HuH-7.5 (cell line): ENCODE data around the gene ATP6V1G2.
A peak's percentile ranks its signal among the peaks of the same experiment; 100 is the strongest.

ENCODE experiments used
- DNase-seq: peaks from one replicate; pipeline ENCODE4 v3.0.0; 2011; ENCODE audit warnings: low spot score

The ATP6V1G2 gene

DNA sequence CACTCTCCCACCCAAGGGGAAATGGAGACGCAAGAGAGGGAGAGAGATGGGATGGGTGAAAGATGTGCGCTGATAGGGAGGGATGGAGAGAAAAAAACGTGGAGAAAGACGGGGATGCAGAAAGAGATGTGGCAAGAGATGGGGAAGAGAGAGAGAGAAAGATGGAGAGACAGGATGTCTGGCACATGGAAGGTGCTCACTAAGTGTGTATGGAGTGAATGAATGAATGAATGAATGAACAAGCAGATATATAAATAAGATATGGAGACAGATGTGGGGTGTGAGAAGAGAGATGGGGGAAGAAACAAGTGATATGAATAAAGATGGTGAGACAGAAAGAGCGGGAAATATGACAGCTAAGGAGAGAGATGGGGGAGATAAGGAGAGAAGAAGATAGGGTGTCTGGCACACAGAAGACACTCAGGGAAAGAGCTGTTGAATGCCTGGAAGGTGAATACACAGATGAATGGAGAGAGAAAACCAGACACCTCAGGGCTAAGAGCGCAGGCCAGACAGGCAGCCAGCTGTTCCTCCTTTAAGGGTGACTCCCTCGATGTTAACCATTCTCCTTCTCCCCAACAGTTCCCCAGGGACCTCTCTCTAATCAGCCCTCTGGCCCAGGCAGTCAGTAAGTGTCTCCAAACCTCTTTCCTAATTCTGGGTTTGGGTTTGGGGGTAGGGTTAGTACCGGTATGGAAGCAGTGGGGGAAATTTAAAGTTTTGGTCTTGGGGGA lies 29.7 kb upstream of the ATP6V1G2 start:
- no peak for DNase-seq

DNA sequence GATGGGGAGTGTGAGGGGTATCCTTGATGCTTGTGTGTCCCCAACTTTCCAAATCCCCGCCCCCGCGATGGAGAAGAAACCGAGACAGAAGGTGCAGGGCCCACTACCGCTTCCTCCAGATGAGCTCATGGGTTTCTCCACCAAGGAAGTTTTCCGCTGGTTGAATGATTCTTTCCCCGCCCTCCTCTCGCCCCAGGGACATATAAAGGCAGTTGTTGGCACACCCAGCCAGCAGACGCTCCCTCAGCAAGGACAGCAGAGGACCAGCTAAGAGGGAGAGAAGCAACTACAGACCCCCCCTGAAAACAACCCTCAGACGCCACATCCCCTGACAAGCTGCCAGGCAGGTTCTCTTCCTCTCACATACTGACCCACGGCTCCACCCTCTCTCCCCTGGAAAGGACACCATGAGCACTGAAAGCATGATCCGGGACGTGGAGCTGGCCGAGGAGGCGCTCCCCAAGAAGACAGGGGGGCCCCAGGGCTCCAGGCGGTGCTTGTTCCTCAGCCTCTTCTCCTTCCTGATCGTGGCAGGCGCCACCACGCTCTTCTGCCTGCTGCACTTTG lies 29.0 kb upstream of the ATP6V1G2 start, which contains the start of gene TNF:
Gene TNF (plus strand): TSS at position 231 of the 567 bp plus-strand sequence. CDS start 177 bp downstream, at position 408.
- DNase-seq, result no peak

DNA sequence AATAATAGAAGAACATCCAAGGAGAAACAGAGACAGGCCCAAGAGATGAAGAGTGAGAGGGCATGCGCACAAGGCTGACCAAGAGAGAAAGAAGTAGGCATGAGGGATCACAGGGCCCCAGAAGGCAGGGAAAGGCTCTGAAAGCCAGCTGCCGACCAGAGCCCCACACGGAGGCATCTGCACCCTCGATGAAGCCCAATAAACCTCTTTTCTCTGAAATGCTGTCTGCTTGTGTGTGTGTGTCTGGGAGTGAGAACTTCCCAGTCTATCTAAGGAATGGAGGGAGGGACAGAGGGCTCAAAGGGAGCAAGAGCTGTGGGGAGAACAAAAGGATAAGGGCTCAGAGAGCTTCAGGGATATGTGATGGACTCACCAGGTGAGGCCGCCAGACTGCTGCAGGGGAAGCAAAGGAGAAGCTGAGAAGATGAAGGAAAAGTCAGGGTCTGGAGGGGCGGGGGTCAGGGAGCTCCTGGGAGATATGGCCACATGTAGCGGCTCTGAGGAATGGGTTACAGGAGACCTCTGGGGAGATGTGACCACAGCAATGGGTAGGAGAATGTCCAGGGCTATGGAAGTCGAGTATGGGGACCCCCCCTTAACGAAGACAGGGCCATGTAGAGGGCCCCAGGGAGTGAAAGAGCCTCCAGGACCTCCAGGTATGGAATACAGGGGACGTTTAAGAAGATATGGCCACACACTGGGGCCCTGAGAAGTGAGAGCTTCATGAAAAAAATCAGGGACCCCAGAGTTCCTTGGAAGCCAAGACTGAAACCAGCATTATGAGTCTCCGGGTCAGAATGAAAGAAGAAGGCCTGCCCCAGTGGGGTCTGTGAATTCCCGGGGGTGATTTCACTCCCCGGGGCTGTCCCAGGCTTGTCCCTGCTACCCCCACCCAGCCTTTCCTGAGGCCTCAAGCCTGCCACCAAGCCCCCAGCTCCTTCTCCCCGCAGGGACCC lies 28.0 kb upstream of the ATP6V1G2 start:
- no peak for DNase-seq

DNA sequence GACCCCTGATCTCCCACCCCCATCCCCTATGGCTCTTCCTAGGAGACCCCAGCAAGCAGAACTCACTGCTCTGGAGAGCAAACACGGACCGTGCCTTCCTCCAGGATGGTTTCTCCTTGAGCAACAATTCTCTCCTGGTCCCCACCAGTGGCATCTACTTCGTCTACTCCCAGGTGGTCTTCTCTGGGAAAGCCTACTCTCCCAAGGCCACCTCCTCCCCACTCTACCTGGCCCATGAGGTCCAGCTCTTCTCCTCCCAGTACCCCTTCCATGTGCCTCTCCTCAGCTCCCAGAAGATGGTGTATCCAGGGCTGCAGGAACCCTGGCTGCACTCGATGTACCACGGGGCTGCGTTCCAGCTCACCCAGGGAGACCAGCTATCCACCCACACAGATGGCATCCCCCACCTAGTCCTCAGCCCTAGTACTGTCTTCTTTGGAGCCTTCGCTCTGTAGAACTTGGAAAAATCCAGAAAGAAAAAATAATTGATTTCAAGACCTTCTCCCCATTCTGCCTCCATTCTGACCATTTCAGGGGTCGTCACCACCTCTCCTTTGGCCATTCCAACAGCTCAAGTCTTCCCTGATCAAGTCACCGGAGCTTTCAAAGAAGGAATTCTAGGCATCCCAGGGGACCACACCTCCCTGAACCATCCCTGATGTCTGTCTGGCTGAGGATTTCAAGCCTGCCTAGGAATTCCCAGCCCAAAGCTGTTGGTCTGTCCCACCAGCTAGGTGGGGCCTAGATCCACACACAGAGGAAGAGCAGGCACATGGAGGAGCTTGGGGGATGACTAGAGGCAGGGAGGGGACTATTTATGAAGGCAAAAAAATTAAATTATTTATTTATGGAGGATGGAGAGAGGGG lies 27.1 kb upstream of the ATP6V1G2 start:
- DNase-seq, result no peak

DNA sequence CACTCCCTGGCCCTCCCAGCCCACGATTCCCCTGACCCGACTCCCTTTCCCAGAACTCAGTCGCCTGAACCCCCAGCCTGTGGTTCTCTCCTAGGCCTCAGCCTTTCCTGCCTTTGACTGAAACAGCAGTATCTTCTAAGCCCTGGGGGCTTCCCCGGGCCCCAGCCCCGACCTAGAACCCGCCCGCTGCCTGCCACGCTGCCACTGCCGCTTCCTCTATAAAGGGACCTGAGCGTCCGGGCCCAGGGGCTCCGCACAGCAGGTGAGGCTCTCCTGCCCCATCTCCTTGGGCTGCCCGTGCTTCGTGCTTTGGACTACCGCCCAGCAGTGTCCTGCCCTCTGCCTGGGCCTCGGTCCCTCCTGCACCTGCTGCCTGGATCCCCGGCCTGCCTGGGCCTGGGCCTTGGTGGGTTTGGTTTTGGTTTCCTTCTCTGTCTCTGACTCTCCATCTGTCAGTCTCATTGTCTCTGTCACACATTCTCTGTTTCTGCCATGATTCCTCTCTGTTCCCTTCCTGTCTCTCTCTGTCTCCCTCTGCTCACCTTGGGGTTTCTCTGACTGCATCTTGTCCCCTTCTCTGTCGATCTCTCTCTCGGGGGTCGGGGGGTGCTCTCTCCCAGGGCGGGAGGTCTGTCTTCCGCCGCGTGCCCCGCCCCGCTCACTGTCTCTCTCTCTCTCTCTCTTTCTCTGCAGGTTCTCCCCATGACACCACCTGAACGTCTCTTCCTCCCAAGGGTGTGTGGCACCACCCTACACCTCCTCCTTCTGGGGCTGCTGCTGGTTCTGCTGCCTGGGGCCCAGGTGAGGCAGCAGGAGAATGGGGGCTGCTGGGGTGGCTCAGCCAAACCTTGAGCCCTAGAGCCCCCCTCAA lies 25.9 kb upstream of the ATP6V1G2 start, which contains the start of gene LTA:
Gene LTA (plus strand): TSS at position 249 of the 871 bp plus-strand sequence. CDS start 454 bp downstream, at position 703.
- no peak for DNase-seq

DNA sequence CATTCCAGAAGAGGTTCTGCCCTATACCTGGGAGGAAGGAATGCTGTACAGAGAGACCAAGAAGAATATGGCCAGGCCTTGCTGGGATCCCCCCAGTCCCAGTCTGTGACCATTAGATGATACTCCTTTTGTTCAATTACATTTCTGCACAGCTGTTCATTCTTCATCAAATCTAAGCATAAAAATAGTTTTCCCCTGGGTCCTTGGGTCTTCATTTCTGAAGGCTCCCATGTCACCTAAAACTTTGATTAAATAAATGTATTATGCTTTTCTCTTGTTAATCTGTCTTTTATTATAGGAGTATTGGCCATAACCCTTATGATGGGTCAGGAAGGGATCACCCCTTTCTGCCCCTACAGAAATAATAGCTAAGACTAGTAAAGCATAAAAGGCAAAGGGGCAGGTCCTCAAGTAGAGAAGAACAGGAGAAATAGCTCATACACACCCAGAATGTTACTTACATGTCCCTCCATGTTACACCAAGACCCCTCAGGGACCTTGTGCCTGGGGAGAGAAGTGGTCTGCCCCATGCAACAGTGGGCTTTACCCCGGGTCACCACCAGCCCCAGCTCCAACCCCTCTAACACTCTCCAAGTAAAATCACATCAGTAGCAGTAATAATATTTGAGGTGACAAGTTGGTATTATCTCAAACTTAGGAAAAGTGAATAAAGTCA lies 23.6 kb upstream of the ATP6V1G2 start:
- no peak for DNase-seq

DNA sequence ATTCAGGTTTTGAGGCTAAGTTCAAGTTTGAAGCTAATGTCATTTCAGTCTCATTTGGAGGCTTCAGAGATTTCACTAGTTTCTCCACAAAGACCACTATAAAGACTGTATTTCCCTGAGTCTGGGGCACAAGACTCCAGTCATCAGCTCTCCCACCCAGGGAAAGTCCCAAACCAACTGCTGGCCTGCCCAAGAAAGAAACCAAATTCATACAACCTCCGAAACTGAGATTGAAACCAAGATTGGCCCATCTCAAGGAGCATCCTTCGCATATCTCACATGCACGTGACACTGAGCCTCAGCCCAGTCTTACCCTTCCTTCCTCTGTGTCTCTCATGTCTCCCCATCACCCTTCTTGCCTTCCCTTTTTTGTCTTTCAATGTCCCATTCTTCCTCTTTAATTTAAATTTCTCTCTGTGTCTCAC lies 22.1 kb upstream of the ATP6V1G2 start:
- DNase-seq, result no peak

DNA sequence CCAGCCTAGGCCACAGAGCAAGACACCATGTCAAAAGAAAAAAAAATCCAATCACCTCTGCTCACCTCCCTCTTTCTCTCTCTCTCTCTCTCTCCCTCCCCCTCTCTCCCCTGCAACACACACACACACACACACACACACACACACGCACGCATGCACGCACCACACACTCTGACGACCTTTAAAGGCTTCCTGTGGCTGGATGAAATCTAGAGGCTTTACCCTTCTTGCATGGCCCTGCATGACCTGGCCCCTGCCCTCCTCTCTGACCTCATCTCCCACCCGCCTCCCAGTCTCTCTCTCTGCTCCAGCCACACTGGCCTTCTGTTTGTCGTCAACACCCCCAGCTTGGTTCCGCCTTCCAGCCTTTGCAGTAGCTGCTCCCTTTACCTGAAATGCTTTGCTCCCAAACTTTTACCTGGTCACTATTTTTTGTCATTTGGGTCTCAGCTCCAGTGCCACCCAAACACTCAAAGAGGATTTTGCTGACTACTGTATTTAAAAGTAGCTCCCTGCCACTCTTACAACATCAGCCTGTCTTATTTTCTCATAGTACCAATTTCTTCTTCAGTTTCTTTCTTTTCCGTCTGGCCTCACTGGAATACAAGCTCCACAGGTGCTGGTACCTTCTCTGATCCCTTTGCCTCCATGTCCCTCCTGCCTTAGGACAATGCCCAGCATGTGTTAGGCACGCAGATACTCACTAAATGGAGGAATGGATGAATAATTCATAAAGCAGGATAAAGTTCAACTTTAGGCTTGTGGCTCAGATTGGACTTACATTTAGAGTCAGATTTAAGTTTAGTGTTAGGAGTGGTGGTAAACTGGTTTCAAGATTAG lies 21.3 kb upstream of the ATP6V1G2 start:
- no peak for DNase-seq

DNA sequence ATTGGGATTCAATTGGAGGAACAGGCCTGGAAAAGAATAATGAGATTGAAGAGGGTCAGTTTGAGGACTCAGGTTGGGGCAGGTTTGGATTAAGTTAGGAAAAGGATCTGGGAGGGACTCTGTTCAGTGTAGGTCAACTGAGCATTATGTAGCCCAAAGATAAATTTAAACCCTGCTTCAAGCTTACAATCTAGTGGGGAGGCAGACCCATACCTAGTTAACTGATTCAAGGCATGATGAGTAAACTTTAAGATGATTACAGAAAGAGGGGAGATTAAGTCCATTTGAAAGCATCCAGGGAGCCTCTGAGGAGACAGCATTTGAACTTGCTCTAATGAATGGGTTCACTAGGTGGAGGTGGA lies 14.3 kb upstream of the ATP6V1G2 start:
- no peak for DNase-seq

DNA sequence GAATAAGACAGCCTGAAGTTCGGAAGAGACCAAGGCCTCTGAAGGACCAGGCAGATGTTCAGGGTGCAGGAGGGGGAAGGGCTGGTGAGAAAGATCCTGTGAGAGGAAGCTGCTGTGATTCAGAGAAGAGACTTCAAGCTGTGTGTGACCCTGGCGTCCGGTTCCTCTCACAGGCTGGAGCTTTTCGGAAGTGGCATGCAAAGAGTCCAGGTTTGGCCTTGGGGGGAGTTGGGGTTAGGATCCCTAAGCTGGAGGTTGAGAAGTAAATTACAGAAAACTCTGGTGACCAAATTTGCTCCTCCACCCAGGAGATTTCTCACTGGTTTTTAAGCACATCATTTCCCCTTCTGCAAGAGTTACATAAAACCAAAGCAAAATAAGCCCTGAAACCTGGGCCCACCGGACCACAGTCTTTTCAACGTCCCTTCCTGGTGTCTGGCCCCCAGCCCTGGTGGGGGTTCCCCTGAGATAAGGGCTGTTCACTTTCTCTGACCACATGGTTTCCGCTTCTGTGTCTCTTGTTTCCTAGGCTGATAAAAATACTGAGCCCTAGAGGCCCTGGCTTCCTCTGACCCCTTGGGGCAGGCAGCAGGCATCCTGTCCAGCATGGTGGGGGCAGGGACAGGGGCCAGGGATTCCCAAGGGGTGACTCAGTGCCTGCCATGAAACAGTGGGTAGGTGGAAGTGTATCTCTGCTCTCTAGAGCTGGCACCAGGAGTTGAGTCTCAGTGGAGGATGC lies 13.7 kb upstream of the ATP6V1G2 start:
- no peak for DNase-seq

DNA sequence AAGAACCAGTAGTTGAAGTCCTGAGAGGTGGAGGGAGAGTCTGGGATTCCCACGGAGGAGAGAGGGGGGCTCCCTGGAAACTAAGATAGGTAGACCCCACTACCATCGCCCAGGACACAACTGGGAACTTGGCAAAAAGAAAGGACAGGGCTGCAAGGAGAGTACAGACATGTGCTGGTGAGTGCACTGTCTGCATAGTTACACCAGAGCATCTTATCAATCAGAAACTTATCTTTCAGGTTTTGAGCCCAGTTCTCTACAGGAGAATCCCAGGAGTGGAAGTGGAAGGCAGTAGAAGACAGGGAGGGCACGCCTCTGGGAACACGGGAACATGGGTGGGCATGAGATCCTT lies 13.2 kb upstream of the ATP6V1G2 start:
- DNase-seq, result no peak

DNA sequence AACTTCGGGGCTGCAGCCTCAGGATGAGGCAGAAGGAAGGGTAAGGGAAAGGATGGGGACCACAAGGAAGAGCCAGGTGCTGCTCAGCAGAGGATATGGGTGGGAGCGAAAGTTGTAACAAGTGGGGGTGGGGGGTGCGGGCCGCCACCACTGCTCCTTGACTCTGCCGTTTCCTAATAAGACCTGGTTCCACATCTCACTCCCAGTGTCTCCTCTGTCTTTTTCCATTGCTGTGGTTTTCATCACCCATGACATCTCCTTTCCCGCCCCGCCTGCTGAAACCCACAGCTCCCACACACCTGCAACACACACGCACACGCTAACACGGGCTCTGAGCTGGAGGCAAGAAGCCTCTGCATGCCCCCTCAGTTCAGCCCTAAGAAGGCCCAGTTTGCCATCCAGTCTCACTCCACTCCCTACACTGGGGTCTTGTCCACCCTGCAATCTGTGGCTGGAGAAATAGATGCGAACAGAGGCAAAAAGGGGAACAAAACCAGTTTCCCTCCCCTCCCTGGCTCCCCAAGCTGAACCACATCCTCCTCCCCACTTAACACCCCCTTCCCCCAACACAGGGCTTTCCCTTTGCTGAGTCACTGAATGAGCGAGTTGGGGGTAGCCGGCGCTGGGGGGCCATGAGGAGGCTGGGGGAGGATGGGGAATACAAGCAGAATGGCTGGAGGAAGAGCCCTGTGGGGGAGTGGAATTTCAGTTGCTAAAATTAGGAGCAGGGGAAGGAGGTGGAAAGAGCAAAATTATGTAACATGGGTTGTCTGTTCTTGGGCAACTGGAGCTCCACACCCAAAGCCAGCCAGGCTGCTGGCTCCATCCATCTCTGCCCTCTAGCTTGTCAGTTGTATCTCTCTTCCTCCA lies 12.5 kb upstream of the ATP6V1G2 start:
- no peak for DNase-seq

DNA sequence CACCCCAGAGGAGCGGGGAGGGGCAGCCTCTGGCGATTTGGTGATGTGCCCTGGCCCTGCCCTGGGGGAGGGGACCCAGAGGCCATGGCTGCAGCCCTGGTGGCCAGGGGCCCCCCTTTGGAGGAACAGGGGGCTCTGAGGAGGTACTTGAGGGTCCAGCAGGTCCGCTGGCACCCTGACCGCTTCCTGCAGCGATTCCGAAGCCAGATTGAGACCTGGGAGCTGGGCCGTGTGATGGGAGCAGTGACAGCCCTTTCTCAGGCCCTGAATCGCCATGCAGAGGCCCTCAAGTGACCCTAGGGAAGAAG lies 11.9 kb upstream of the ATP6V1G2 start:
- DNase-seq, result no peak

DNA sequence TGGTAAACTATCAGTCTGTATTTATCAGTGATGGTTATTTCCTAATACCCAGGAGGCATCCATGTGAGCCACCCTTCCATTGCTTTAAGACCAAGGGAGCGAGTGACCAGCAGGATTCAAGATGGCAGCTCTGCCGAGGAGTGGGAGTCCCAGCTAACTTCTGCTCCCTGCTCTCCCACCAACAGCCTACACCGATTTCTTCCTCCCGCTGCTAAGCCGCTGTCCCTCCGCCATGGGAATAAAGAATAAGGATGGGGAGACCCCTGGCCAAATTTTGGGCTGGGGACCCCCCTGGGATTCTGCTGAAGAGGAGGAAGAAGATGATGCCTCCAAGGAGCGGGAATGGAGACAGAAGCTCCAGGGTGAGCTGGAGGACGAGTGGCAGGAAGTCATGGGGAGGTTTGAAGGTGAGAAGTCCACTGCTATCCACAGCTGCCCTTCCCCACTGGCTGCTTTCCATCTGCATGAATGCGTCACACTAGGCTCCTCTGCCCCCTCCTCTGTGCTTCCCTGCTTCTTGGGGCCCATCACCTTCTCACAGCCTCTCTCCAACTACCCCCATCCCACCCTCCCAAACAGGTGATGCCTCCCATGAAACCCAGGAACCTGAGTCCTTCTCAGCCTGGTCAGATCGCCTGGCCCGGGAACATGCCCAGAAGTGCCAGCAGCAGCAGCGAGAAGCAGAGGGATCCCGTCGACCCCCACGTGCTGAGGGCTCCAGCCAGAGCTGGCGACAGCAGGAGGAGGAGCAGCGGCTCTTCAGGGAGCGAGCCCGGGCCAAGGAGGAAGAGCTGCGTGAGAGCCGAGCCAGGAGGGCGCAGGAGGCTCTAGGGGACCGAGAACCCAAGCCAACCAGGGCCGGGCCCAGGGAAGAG lies 11.3 kb upstream of the ATP6V1G2 start:
- DNase-seq, result no peak

DNA sequence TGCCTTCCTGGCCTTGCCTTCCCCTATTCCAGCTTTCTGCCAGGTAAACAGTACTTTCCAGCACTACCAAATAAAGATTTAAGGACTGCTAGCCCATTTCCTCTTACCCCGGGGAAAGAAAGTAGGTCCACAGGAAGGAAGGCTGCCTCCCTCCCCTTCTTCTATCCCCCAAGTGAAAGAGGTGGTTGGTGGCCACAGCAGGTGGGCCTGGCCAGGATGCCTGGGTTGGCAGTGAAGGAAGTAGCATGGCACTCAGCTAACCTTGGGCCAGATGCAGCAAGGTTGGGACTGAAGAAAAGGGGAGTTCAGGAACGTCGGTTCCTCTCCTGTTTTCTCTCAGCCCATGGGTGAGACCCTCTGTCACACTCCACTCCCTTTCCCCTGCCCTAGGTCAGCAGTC lies 9.9 kb upstream of the ATP6V1G2 start:
- DNase-seq, result no peak

DNA sequence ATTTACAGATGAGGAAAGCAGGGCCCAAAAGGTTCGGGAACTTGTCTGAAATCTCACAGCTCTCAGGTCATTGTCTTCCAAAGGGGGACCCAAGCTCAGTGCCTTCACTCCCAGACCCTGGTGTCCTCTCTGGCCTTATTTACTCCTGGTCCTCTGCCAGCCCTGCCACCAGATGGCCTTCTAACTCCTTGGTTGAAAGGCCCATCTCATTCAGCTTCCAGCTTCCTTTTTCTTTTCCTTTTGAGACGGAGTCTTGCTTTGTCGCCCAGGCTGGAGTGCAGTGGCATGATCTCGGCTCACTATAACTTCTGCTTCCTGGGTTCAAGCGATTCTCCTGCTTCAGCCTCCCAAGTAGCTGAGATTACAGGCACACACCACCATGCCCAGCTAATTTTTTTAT lies 5.0 kb upstream of the ATP6V1G2 start:
- peak; percentile 30 for DNase-seq

DNA sequence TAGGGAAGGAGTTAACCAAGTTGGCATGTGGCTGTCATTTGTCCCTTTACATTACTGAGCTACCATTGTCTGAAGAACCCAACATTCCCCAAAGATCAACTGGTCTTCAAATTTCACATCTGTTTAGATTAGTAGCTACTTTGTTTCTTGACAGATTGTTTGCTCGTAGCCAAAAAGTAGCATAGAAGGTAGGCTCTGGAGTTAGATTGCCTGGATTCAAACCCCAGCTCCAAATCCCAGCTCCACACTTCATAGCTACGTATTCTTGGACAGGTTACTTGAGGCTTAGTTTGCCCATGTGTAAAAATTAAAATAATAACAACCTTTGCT lies 2.1 kb upstream of the ATP6V1G2 start:
- DNase-seq, result no peak
